ENCODE results near the gene ACOX3. TPM values are rescaled to one million over a fixed set of nuclear protein-coding genes. Genes with fewer than 3 reads are reported as not detected.
A peak's percentile ranks its signal among the peaks of the same experiment; 100 is the strongest.

ACOX3 gene
- total and polyA plus RNA-seq, 9 of the 15 experiments (the other 6 are each of a cell fraction or from before 2014, with no cell fraction given) = 0.68 to 7.3 (median 3.7) TPM

DNA sequence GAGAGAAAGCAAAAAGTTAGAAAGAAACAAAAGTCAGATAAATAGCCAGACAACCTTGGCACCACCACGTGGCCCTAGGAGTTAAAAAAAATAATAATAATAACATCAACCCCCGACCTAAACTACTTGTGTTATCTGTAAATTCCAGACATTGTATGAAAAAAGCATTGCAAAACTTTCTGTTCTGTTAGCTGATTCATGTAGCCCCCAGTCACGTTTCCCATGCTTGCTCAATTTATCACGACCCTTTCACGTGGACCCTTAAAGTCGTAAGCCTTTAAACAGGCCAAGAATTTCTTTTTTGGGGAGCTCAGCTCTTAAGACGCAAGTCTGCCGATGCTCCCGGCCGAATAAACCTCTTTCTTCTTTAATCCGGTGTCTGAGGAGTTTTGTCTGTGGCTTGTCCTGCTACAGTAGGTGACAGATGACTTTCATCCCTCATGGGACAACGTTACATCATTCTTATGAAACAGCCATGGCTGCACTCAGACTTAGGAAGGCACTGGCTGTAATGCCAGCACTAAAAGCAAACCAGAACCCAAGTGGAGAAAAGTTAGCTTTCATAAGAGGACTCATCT is 520 bp downstream of the ACOX3 start (continued):
- TF ChIP-seq, protein P1, sequence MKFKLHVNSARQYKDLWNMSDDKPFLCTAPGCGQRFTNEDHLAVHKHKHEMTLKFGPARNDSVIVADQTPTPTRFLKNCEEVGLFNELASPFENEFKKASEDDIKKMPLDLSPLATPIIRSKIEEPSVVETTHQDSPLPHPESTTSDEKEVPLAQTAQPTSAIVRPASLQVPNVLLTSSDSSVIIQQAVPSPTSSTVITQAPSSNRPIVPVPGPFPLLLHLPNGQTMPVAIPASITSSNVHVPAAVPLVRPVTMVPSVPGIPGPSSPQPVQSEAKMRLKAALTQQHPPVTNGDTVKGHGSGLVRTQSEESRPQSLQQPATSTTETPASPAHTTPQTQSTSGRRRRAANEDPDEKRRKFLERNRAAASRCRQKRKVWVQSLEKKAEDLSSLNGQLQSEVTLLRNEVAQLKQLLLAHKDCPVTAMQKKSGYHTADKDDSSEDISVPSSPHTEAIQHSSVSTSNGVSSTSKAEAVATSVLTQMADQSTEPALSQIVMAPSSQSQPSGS (CRISPR knock-in tag; IDR thresholded peaks at IDR 0.05) = 0 out of 2 replicates have a peak, but pooled peaks have one; percentile 44
- TF ChIP-seq SMARCA5 (IDR thresholded peaks at IDR 0.05) (no peak), HEY1 (CRISPR knock-in tag; IDR thresholded peaks at IDR 0.05; ENCODE audit: borderline replicate concordance) (no peak), FOXJ2 (tag; IDR thresholded peaks at IDR 0.05) (no peak), ZNF140 (CRISPR knock-in tag; IDR thresholded peaks at IDR 0.05) (no peak), RBM39 (optimal IDR thresholded peaks at IDR 0.05; ENCODE audit: low read depth, low read length) (no peak), COPS2 (conservative IDR thresholded peaks at IDR 0.05) (no peak), ZNF124 (CRISPR knock-in tag; IDR thresholded peaks at IDR 0.05) (no peak), SIX5 (IDR thresholded peaks at IDR 0.05; ENCODE audit: borderline replicate concordance in 1 of 2, insufficient read depth in 1 of 2, low read depth in 1 of 2, low read length in 2 of 2) (no peak), ZNF79 (CRISPR knock-in tag; IDR thresholded peaks at IDR 0.05; ENCODE audit: low read depth) (no peak), MEF2D (tag; conservative IDR thresholded peaks at IDR 0.05; ENCODE audit: low read depth) (no peak), ZNF175 (CRISPR knock-in tag; IDR thresholded peaks at IDR 0.05; ENCODE audit: low read depth) (0 out of 2 replicates have a peak, but pooled peaks have one; percentile 12), HMGN3 (IDR thresholded peaks at IDR 0.05; ENCODE audit: borderline replicate concordance, extremely low read depth, insufficient read length, low read depth, low read length) (no peak), NFIX (CRISPR knock-in tag; IDR thresholded peaks at IDR 0.05; ENCODE audit: low read depth) (no peak), NBN (IDR thresholded peaks at IDR 0.05; ENCODE audit: low read depth) (no peak), ZNF384 (IDR thresholded peaks at IDR 0.05; ENCODE audit: low read depth, low read length) (no peak), TAF7 (tag; IDR thresholded peaks at IDR 0.05) (no peak), ZNF785 (CRISPR knock-in tag; IDR thresholded peaks at IDR 0.05) (no peak), BRD4 (IDR thresholded peaks at IDR 0.05) (no peak), NFRKB (IDR thresholded peaks at IDR 0.05; ENCODE audit: low read depth) (no peak), PTBP1 (IDR thresholded peaks at IDR 0.05; ENCODE audit: low read depth, low read length) (no peak), ZNF23 (CRISPR knock-in tag; IDR thresholded peaks at IDR 0.05) (no peak), HDAC2 (IDR thresholded peaks at IDR 0.05) (no peak)
- TF ChIP-seq, protein P2, sequence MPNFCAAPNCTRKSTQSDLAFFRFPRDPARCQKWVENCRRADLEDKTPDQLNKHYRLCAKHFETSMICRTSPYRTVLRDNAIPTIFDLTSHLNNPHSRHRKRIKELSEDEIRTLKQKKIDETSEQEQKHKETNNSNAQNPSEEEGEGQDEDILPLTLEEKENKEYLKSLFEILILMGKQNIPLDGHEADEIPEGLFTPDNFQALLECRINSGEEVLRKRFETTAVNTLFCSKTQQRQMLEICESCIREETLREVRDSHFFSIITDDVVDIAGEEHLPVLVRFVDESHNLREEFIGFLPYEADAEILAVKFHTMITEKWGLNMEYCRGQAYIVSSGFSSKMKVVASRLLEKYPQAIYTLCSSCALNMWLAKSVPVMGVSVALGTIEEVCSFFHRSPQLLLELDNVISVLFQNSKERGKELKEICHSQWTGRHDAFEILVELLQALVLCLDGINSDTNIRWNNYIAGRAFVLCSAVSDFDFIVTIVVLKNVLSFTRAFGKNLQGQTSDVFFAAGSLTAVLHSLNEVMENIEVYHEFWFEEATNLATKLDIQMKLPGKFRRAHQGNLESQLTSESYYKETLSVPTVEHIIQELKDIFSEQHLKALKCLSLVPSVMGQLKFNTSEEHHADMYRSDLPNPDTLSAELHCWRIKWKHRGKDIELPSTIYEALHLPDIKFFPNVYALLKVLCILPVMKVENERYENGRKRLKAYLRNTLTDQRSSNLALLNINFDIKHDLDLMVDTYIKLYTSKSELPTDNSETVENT (CRISPR knock-in tag; IDR thresholded peaks at IDR 0.05) = no peak
- TF ChIP-seq, protein P3, sequence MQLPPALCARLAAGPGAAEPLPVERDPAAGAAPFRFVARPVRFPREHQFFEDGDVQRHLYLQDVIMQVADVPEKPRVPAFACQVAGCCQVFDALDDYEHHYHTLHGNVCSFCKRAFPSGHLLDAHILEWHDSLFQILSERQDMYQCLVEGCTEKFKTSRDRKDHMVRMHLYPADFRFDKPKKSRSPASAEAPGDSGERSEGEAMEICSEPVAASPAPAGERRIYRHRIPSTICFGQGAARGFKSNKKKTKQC (CRISPR knock-in tag; IDR thresholded peaks at IDR 0.05) = no peak
- TF ChIP-seq, protein P4, sequence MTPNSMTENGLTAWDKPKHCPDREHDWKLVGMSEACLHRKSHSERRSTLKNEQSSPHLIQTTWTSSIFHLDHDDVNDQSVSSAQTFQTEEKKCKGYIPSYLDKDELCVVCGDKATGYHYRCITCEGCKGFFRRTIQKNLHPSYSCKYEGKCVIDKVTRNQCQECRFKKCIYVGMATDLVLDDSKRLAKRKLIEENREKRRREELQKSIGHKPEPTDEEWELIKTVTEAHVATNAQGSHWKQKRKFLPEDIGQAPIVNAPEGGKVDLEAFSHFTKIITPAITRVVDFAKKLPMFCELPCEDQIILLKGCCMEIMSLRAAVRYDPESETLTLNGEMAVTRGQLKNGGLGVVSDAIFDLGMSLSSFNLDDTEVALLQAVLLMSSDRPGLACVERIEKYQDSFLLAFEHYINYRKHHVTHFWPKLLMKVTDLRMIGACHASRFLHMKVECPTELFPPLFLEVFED (CRISPR knock-in tag; conservative IDR thresholded peaks at IDR 0.05) = no peak

Measured in K562 (cell line).